ENCODE data around the gene AP2A1. TPM values are rescaled to one million over a fixed set of nuclear protein-coding genes. Genes with fewer than 3 reads are reported as not detected.
A peak's percentile ranks its signal among the peaks of the same experiment; 100 is the strongest.

Gene AP2A1
- total and polyA plus RNA-seq, 4 donors, result 20.1 to 123 (median 57.5) TPM

GRCh38 chr19:49808711-49809159 is 41.9 kb downstream of the AP2A1 start (continued):
- TF ChIP-seq YY1 (IDR thresholded peaks at IDR 0.05), result peak; percentile 6
- no peak for TF ChIP-seq JUND (IDR thresholded peaks at IDR 0.05)
- no peak for TF ChIP-seq FOXA1 (IDR thresholded peaks at IDR 0.05)

GRCh38 chr19:49809160-49809940 is 42.5 kb downstream of the AP2A1 start:
- no peaks in the 10 kb centered on the region for H3K27me3 ChIP-seq (ENCODE audit: control insufficient read depth in 4 of 4, insufficient read depth in 4 of 4, low read length in 3 of 4)
- H3K4me1 ChIP-seq (ENCODE audit: control insufficient read depth in 4 of 4, insufficient read depth in 4 of 4, low read length in 3 of 4), result peaks cover 1 to 27% (median 16%) of the 10 kb centered on the region in 4 donors
- H3K36me3 ChIP-seq (ENCODE audit: control insufficient read depth in 4 of 4, insufficient read depth in 3 of 4, low read depth in 1 of 4, low read length in 3 of 4), result peaks cover 0 to 18% (median 5%) of the 10 kb centered on the region in 4 donors
- peak overlapping the region; percentile 8 to 30 for H3K9ac ChIP-seq (ENCODE audit: low read depth in 1 of 2, low read length in 2 of 2)
- H3K4me3 ChIP-seq (ENCODE audit: low read depth in 1 of 3, low read length in 3 of 3), result peak overlapping the region; percentile 70 to 84 (median 72)
- WGBS, result 8% methylated on average over 50 of the region's 50 CpGs
- no peaks in the 10 kb centered on the region for H3K9me3 ChIP-seq (ENCODE audit: control insufficient read depth in 4 of 4, low read length in 3 of 4)
- peak overlapping the region; percentile 73 to 77 for H3K27ac ChIP-seq (ENCODE audit: low read depth in 1 of 2, low read length in 2 of 2)
- TF ChIP-seq RXRA (IDR thresholded peaks at IDR 0.05) (peak; percentile 48 to 49), REST (IDR thresholded peaks at IDR 0.05) (peak; percentile 40), EGR1 (IDR thresholded peaks at IDR 0.05; ENCODE audit: low read depth in 2 of 2) (no peak)
- peak; percentile 72 for DNase-seq (ENCODE audit: low spot score)

GRCh38 chr19:49809941-49810389 is 43.2 kb downstream of the AP2A1 start:
- peak overlapping the region; percentile 73 to 77 for H3K27ac ChIP-seq (ENCODE audit: low read depth in 1 of 2, low read length in 2 of 2)
- no peak for DNase-seq (ENCODE audit: low spot score)
- peak overlapping the region in 1 of 2 donors; percentile 30 for H3K9ac ChIP-seq (ENCODE audit: low read depth in 1 of 2, low read length in 2 of 2)

More at GRCh38 chr19:49809941-49810389, 43.2 kb downstream of the AP2A1 start:
- WGBS, result 95% methylated on average over 5 of the region's 5 CpGs
- Histone ChIP-seq H3K4me1 (ENCODE audit: control insufficient read depth in 4 of 4, insufficient read depth in 4 of 4, low read length in 3 of 4) (peaks cover 1 to 27% (median 16%) of the 10 kb centered on the region in 4 donors), H3K4me3 (ENCODE audit: low read depth in 1 of 3, low read length in 3 of 3) (no peak overlapping the region), H3K27me3 (ENCODE audit: control insufficient read depth in 4 of 4, insufficient read depth in 4 of 4, low read length in 3 of 4) (no peaks in the 10 kb centered on the region), H3K36me3 (ENCODE audit: control insufficient read depth in 4 of 4, insufficient read depth in 3 of 4, low read depth in 1 of 4, low read length in 3 of 4) (peaks cover 0 to 12% (median 4%) of the 10 kb centered on the region in 4 donors), H3K9me3 (ENCODE audit: control insufficient read depth in 4 of 4, low read length in 3 of 4) (no peaks in the 10 kb centered on the region)
- TF ChIP-seq GABPA (IDR thresholded peaks at IDR 0.05 in 1 of 2, conservative IDR thresholded peaks at IDR 0.05 in 1 of 2), result no peak
- TF ChIP-seq HNF4A (conservative IDR thresholded peaks at IDR 0.05), result no peak
- TF ChIP-seq REST (IDR thresholded peaks at IDR 0.05), result no peak

Data from liver (tissue), 9 donors.